Activated B cell treated with CpG ODN at 0.5 μM for 24 hours (primary cell): Measurements from ENCODE around the gene EPB41L4B. TPM values are rescaled to one million over a fixed set of nuclear protein-coding genes. Genes with fewer than 3 reads are reported as not detected.

Source experiments
- ATAC-seq: fragments of 200-7000 bp; cut with Tn5 transposase; one replicate; pipeline ENCODE4 v1.10.0; 2021; ENCODE audit warnings: low read depth, mild to moderate bottlenecking, moderate library complexity
- CTCF ChIA-PET: fragments of 350-600 bp; sonication (Branson Sonifier 250); formaldehyde crosslinking; loops from one replicate; lab custom pipeline; 2021; ENCODE audit warnings: antibody characterized with exemption; lab: Charles Lee
- POLR2A ChIA-PET: fragments of 350-600 bp; sonication (Branson Sonifier 250); formaldehyde crosslinking; loops from one replicate; lab custom pipeline; 2021; ENCODE audit warnings: antibody characterized with exemption; lab: Charles Lee
- DNase-seq: peaks from one replicate; pipeline ENCODE4 v3.0.0; 2022
- H3K27ac Mint-ChIP-seq: one replicate; pipeline ENCODE4 v1.8.0; 2020; ENCODE audit warnings: mixed read lengths
- H3K27me3 Mint-ChIP-seq: one replicate; pipeline ENCODE4 v1.8.0; 2021; ENCODE audit warnings: mixed read lengths
- H3K36me3 Mint-ChIP-seq: one replicate; pipeline ENCODE4 v1.8.0; 2021; ENCODE audit warnings: low read depth, mixed read lengths
- H3K4me1 Mint-ChIP-seq: one replicate; pipeline ENCODE4 v1.8.0; 2021; ENCODE audit warnings: mixed read lengths
- H3K4me3 Mint-ChIP-seq: one replicate; pipeline ENCODE4 v1.8.0; 2020; ENCODE audit warnings: mild to moderate bottlenecking, mixed read lengths
- H3K9me3 Mint-ChIP-seq: one replicate; pipeline ENCODE4 v1.8.0; 2020; ENCODE audit warnings: mixed read lengths
- intact Hi-C: fragments of 100-400 bp; cut with micrococcal nuclease; formaldehyde crosslinking; loops from one replicate; pipeline ENCODE4 v1.15.1; 2024
- total RNA-seq: library from RNA; stranded (reverse); gene quantifications from 2 replicates; pipeline ENCODE4 v1.2.3, GENCODE V29; 2022
- TF ChIP-seq, protein P1 (sequence below): fragments of 200-600 bp; IDR thresholded peaks from one replicate; pipeline ENCODE4 v1.8.0; 2022; ENCODE audit warnings: antibody characterized with exemption, mild to moderate bottlenecking

The EPB41L4B gene
- total RNA-seq, 1 donor from 2014 or later, result 5.3 TPM

DNA sequence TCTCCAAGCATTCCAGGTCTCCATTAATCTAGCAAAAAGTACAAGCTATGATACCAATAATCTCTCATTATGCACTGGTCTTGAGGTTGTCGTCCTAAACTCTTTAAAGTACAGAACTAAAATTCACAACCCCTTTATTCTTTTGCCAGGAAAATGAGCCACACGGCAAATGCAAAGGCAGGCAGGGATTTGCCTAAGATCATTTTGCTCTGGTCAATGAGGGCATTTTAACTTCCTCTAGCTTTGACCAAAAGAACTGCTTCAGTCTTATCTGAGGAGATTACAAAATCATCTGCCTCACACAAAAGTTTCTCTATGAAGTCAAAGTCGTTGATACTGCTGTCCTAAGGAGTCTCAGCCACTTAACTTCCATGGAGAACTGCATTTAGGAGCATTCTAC, 51.8 kb downstream of the EPB41L4B start:
- POLR2A ChIA-PET, result no interaction called here
- H3K9me3 Mint-ChIP-seq, result no peaks in the 10 kb centered on the region
- no peak for ATAC-seq
- no peaks in the 10 kb centered on the region for H3K36me3 Mint-ChIP-seq
- CTCF ChIA-PET, result no interaction called here
- no peaks in the 10 kb centered on the region for H3K4me1 Mint-ChIP-seq
- no peak overlapping the region for H3K27ac Mint-ChIP-seq
- peaks cover 5% of the 10 kb centered on the region for H3K27me3 Mint-ChIP-seq
- TF ChIP-seq, protein P1, sequence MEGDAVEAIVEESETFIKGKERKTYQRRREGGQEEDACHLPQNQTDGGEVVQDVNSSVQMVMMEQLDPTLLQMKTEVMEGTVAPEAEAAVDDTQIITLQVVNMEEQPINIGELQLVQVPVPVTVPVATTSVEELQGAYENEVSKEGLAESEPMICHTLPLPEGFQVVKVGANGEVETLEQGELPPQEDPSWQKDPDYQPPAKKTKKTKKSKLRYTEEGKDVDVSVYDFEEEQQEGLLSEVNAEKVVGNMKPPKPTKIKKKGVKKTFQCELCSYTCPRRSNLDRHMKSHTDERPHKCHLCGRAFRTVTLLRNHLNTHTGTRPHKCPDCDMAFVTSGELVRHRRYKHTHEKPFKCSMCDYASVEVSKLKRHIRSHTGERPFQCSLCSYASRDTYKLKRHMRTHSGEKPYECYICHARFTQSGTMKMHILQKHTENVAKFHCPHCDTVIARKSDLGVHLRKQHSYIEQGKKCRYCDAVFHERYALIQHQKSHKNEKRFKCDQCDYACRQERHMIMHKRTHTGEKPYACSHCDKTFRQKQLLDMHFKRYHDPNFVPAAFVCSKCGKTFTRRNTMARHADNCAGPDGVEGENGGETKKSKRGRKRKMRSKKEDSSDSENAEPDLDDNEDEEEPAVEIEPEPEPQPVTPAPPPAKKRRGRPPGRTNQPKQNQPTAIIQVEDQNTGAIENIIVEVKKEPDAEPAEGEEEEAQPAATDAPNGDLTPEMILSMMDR, result no peak
- no peak overlapping the region for H3K4me3 Mint-ChIP-seq
- no peak for DNase-seq
- intact Hi-C loops, result no loop called here

DNA sequence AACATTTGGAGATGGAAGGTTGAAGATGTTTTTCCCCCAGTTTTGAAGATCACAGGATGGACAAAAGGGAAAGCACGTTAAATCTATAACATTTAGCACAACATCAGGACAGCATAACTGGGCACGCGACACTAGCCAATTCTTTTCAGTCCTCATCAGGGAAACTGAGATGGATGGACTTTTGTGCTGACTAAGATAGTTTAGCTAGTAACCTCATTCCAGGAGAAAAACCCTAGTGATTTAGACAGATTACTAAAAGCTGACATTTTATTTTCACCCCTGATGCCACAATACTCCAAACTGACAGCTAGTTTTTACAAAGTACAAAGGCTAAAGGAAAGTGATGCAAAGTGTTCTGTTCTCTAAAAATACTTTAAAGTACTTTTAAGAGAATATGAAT, 53.3 kb downstream of the EPB41L4B start:
- H3K27ac Mint-ChIP-seq, result no peak overlapping the region
- CTCF ChIA-PET, result no interaction called here

DNA sequence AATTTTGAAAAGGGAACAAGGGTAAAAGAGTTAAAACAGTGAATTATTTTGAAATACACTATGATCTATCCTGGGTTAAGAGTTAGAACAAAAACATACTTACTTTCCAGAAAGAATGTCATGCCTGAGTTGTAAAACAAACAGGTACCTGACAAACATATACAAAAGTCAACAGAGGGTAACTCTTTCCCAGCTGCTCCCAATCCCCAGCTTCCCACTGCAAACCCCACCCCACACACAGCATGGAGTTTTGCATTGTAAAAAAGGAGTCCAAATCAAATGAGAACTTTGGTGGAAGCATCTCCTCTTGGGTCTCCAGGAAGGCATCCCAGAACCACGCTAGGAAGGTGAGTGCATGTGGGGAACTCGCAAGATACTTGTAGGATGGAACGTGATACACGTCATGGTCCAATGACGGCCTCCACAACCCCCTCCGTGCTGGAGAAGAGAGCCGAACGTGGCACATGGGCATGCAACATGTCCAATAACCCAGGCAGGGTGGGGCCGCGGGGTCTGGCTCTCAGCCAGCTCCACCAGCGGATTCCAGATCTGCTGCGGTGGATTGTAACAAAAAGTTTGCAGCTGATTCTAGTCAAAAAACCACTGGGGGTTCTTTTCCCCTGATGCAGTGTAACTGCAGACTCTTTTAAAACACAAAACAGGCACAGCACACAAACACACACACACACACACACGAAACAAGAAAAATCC, 55.8 kb downstream of the EPB41L4B start:
- no peaks in the 10 kb centered on the region for H3K9me3 Mint-ChIP-seq
- H3K27me3 Mint-ChIP-seq, result no peaks in the 10 kb centered on the region
- ATAC-seq (no peak), DNase-seq (no peak)
- no peak overlapping the region for H3K27ac Mint-ChIP-seq
- ChIA-PET CTCF (no interaction called here), POLR2A (no interaction called here)
- H3K4me1 Mint-ChIP-seq, result no peaks in the 10 kb centered on the region
- TF ChIP-seq, protein P1, result no peak
- no peaks in the 10 kb centered on the region for H3K36me3 Mint-ChIP-seq
- intact Hi-C loops, result no loop called here
- no peak overlapping the region for H3K4me3 Mint-ChIP-seq

More for the DNA sequence above, 53.3 kb downstream of the EPB41L4B start:
- ATAC-seq, result no peak
- TF ChIP-seq, protein P1, result no peak
- DNase-seq, result no peak
- no peaks in the 10 kb centered on the region for H3K4me1 Mint-ChIP-seq
- H3K27me3 Mint-ChIP-seq, result peaks cover 1% of the 10 kb centered on the region
- no peak overlapping the region for H3K4me3 Mint-ChIP-seq
- POLR2A ChIA-PET, result no interaction called here
- H3K36me3 Mint-ChIP-seq, result no peaks in the 10 kb centered on the region
- intact Hi-C loops, result no loop called here
- H3K9me3 Mint-ChIP-seq, result no peaks in the 10 kb centered on the region

DNA sequence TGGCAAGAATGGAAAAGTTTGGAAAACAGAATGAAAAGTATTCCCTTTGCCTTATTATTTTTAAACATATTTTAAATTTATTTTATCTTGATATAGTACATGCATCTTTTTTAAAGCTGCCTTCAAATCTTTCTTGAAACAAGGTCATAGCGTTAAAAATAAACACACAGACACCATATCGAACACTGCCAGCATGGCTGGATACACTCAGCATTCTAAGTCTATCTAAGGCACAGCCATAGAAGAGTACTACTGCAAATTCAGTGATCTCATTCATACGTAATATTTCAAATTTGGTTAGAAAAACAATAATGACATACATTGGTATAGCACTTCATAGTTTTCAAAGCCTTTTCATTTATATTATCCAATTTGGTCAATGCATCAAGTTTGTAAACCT, 57.5 kb downstream of the EPB41L4B start:
- H3K36me3 Mint-ChIP-seq, result no peaks in the 10 kb centered on the region
- H3K4me1 Mint-ChIP-seq, result no peaks in the 10 kb centered on the region
- TF ChIP-seq, protein P1, result no peak
- POLR2A ChIA-PET, result no interaction called here
- no peaks in the 10 kb centered on the region for H3K9me3 Mint-ChIP-seq
- CTCF ChIA-PET, result no interaction called here
- ATAC-seq (no peak), DNase-seq (no peak)
- intact Hi-C loops, result no loop called here
- H3K27me3 Mint-ChIP-seq, result peaks cover 6% of the 10 kb centered on the region
- no peak overlapping the region for H3K27ac Mint-ChIP-seq
- H3K4me3 Mint-ChIP-seq, result no peak overlapping the region

DNA sequence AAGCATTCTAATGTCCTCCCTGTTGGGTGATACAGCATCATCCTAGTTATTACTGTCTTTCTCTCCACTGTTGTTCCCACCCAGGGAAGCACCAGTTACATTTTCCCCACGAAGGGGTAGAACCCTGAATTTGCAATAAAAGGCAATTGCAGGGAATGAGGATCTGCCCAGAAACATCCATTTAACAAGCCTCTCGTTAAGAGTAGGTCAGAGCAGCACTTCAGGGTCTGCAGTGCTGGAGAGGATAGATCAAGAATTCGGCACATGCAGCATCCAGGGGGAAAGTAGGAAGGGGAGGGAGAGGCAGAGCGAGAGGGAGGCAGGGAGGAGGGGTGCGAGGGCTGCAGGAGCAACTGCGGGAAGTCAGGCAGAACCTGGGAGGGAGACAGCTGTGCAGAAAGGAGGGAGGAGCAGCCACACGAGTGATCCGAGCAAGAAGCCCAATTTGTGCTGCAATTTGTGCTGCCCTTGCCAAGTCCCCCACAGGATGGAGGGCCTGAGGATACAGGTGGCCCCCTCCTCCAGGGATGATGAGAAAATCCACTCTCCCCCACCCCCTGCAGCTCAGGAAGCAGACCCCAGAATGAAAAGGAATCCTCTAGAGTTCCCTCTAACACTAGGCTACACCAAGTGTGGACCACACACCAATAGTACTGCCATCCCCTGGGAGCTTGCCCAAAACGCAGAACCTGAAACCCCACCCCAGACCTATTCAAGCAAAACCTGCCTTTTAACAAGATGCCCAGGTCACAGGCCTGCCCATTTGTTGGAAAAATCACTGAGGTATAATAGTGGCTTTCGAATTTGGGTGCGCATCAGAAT, 62.2 kb downstream of the EPB41L4B start:
- intact Hi-C loops, result no loop called here
- no peak for DNase-seq
- Mint-ChIP-seq H3K36me3 (no peaks in the 10 kb centered on the region), H3K27ac (no peak overlapping the region), H3K4me3 (no peak overlapping the region), H3K27me3 (peaks cover 11% of the 10 kb centered on the region), H3K9me3 (no peaks in the 10 kb centered on the region), H3K4me1 (no peaks in the 10 kb centered on the region)
- TF ChIP-seq, protein P1, result no peak
- POLR2A ChIA-PET, result no interaction called here
- ATAC-seq, result no peak
- CTCF ChIA-PET, result no interaction called here
